GM19467 (cell line): Measurements from ENCODE around the gene TCERG1.
"Not testable (repeated sequence)": the region's sequence is repeated elsewhere in the genome, so short reads cannot be mapped to it uniquely, and the experiment has no call there.

ENCODE experiments used
- ATAC-seq: cut with Tn5 transposase; IDR thresholded peaks from one replicate; pipeline ENCODE4 v1.9.1; 2021; ENCODE audit warnings: mild to moderate bottlenecking, moderate library complexity; ENCODE audit not compliant: unreplicated experiment

The TCERG1 gene

GRCh38 chr5:146519554-146519953, 72.4 kb downstream of the TCERG1 start:
- ATAC-seq, result no peak

DNA sequence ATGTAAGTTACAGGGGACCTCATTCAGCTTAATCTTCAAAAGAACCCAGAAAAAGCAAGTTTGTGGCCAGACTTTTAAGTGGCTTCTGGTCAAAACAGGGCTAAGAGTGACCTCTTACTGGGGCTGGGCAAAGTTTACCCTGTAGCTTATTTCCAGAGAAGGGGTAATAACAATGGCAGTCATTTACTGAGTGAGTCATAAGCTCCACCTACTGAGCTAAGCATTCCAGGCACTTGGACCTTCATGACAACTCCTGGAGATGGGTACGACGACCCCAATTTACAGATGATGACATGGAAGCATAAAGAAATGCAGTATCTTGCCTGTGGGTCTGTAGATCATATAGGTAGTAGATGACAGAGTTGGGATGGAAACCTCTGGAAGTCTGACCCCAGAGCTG, 73.6 kb downstream of the TCERG1 start:
- no peak for ATAC-seq

DNA sequence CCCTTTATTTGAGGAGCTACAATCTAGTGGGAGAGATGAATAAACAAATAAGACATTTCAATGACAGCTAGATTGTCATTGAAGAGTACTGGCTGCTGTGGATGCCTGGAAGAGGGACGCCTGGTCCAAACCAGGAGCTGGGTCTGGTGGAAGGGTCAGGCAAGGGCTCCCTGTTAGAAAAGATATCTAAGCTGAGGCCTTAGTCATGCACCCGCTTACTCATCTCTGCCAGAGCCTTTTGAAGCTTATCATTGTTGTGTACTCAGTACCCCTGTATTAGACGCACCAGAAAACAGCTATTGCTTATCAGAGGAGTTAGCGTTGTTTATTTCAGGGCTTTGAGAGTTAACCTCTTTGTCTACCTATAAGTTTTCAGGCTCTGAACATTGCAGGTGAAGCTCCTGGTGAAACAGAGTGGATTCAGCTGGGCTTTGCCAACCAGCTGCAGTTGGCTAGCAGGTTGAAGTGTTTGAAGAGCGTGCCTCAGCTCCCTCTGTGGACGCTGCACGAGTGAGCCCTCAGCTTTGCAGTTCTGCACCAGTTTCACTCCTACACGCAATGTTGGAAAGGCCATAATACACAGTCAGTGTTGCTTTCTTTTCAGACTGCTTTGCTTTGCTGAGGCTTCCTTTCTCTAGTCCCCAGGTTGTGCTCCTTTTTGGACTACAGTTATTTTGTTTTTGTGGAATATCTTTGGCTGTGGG, 74.4 kb downstream of the TCERG1 start:
- ATAC-seq, result no peak

DNA sequence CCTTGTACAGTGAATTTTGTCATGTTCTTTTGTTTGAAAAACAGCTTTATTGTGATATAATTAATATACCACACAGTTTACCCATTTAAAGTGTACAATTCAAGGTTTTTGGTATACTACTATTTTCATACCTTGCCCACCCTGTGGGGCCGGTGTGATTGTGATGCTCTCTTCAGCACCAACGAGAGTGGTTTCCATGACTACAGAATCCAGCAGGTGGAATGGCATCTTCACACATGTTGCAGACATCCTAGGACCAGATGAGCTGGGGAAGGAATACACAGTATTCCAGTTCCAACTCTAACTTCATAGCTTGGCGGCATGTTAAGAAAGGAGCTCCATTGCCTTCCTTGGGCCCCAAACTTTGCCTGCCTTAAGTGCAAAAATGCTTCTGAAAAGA, 76.6 kb downstream of the TCERG1 start:
- no peak for ATAC-seq

DNA sequence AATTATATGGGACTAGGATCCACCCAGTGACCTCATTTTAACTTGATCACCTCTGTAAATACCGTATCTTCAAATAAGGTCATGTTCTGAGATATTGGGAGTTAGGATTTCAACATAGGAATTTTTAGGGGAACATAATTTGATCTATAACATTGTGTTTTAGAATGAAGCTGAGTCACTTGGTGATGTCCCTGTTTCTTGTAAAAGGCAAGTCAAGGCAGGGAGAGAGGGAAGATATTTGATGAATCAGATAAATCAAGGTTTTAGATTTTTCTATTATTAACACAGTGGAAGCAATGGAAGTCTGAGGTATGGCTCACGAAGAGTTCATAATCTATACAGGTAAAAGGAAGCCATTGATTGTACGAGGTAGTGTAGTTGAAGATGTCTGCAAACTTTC, 80.7 kb downstream of the TCERG1 start:
- no peak for ATAC-seq

- no peak for ATAC-seq
These were observed 81.1 kb downstream of the TCERG1 start for GRCh38 chr5:146528236-146528635.

- ATAC-seq, result no peak
These were observed 82.9 kb downstream of the TCERG1 start for GRCh38 chr5:146529984-146530383.

GRCh38 chr5:146533260-146533857, 86.2 kb downstream of the TCERG1 start:
- ATAC-seq, result peak; percentile 91

DNA sequence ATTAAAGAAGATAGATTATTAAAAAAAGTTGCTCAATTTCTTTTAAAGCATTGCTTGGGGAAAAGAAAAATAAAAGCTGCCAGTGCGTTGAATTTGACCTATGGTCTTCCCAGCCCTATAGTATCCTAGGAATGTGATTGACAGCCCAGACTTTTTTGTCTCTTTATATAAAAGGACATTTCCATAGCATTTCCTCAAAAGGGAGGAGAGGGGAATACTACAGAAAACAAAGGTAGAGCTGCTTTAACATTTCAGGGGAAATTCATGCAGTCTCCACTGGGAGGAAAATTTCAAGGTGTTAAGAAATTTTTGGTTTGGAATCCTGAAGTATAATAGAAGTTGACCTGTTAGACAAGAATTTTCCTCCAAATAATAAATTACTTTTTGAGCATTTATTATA, 86.7 kb downstream of the TCERG1 start:
- no peak for ATAC-seq

- ATAC-seq, result no peak
These were observed 91.3 kb downstream of the TCERG1 start for GRCh38 chr5:146538432-146538831.

DNA sequence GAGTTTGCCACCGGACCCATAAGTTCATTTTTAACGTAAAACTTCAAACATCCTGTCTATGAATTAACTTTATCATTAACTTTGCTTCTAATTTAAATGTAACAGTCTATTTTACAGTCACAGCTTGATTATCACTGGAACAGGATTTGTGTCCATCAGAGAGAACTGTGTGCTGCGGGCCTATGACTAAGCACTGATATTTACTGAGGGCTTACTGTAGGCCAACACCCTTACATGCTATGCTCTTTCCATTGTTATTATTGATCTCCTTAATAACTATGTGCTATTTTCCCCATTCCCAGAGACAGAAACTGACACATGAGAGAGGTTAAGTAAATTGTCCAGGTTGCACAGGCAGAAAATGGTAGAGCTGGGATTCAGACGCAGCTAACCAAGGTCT, 92.8 kb downstream of the TCERG1 start:
- ATAC-seq, result no peak

DNA sequence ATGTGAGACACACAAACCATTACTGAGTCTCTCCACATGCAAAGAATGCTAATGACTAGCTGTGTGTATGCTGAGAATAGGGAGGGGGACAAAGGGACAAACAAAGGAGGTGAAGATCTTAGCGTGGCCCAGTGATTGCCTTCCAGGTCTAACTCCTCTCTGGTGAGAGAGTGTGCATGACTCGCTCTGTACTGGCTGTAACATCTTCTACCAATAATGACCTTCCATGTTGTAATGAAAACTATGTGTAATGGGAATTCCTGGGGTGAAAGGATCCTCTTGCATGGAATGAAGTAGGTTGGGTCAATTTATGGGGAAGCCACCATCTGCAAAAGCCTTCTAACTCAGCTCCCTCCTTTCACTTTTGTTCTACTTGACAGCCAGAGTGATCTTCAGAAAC, 93.3 kb downstream of the TCERG1 start:
- no peak for ATAC-seq

DNA sequence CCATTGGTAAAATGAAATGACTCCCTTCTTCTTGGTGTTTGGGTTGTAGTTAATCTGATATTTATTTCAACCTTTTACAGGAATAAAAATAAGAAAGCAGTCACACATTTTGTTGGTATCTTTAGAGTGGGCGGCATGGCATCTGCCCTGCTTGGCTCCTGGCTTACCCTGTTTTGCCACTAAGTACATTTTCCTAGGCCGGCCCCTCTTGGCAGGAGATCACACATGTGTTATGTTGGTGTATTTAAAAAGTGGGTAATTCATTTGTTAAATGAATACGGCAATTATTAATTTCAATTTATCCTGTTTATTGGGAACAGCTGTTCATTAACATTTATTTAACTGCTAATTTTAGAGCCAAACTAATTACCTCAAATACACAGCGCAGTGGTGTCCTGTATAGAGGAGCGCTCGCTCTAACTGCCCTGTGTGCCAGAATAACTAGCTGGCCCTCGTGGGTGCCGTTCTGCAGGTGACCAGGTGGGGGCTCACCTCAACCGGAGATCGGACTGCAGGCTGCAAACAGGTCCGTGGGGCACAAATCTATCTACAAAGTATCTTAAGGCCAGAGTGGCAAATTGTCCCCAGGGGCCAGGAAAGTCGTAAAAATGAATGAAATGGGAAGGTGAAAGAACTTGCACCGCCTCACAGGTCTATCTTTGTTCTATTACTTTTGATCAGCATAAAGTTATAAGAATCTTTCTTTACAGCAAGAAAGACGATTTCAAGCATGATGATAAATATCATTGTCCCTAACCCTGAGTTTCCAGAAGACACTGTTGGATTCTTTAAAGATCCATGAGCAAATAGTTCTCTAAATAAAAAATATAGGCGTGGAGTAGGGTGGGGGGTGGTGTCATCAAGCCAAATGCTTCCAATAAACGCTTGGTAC, 95.1 kb downstream of the TCERG1 start:
- peak; percentile 94 for ATAC-seq

DNA sequence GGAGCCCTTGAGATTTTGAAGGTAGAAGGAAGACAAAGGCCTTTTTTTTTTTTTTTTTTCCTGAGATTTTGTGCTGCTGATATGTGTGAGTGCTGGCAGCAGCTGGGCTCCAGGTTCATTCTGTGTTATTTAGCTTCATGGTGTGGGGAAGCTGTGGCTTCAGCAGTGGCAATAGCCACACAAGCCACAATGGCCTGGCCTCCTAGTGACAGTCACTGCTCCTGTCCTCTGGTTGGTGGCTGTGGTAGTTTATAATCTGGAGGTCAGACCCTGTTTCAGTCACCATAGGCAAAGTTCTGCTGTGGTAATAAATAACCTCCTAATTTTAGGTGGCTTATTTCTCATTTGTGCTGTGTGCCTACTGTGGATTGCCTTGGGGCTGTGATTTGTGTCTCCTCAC, 97.1 kb downstream of the TCERG1 start:
- ATAC-seq, result no peak

DNA sequence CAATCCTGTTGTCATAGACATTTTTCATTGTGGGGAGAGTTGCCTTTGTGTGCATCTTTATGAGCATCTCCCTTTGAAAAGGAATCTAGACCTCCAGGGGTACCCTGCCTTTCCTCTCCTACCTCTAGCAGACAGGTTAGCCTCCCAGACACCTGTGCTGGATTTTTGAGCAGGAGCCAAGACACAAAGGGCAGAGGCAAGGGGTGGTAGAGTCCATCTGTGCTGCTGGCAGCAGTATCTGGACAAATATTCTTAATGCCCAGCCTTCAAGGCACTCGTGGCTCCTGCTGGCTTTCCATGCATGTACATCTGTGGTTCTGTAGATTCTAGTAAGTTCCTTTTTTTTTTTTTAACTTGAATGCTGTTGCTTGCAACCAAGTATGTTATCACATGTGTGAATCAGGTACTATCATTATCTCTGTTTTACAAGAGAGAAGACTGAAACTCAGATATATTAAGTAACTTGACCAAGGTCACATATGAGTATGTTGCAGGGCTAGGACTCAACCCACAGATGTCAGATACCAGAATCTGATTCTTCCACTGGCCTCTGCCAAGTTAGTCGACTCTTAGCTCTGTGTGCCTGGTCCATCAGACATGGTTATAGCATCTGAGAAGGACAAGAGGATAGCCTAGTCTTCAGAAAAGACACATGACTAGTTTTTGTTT, 101.8 kb downstream of the TCERG1 start:
- no peak for ATAC-seq

DNA sequence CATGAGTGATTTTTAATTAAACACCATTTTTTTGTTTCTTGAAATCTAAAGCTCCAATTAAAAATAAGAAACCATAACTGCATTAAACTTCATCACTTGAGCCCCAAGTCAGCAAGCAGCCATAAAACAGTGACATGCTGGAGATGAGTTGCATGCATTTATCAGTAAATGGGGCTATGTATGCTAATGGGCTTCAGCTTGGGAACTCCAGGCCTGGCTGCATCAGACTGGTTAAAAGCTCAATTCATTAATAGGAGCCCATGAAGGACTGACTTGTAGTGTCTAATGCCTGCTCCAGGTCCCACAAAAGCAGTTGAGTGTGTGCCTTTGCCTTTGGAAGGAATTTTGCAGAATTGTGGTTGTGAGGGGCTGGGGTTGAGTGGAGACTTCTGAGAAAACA, 102.5 kb downstream of the TCERG1 start:
- no peak for ATAC-seq

DNA sequence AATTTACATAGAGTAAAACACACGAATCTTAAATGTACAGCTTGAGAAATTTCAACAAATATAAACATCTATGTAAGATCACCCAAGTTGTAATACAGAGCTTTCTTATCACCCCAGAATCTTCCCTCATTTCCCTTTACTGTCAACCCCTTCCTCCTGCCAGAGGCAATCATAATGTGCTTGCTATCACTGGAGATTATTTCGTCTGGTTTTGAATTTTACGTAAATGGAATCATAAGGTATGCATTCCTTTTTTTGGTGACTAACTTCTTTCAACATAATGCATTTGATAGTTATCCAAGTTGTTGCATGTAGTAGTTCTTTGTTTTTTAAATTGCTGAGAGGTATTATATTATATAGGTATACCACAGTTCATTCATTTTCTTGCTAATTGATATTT, 106.3 kb downstream of the TCERG1 start:
- ATAC-seq, result no peak

DNA sequence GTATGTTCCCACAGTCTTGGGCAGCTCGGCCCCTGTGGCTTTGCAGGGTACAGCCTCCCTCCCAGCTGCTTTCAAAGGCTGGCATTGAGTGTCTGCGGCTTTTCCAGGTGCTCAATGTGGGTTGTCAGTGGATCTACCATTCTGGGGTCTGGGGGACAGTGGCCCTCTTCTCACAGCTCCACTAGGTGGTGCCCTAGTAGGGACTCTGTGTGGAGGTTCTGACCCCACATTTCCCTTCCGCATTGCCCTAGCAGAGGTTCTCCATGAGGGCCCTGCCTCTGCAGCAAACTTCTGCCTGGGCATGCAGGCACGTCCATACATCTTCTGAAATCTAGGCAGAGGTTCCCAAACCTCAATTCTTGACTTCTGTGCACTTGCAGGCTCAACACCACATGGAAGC, 109.8 kb downstream of the TCERG1 start:
- not testable (repeated sequence) for ATAC-seq

DNA sequence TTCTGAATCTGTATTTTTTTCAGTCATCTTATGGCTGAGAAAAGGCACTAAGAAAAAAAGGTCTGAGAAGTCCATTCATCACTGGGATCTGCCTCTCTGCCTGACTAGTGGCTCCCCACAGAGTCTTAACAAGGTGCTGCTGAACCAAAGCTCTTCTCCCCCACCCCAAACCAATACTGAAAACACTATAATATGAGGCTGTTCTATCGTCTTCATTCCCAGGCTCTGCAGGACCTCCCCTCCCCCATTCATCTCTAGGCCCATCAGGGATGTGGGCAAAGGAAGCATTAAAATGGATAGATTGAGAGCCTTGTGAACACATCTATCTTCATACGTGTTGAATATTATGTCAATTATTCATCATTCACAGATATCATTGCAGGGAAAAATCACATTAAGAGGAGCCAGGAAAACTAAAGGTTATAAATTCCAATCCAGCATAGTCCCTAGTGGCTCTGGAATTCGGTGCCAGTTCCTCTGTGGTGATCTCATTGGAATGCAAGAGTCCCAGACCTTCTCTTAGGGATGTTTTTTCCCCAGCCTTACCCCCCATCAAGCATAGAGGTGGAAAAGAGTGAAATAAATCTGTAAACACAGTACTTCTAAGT, 113.2 kb downstream of the TCERG1 start:
- no peak for ATAC-seq
